Stimulated activated CD4-positive, alpha-beta T cell treated with anti-CD3 and anti-CD28 coated beads, Interleukin-4, amount 100 ng/mL, for 1 hour (primary cell): ENCODE measurements around the gene TMEM120B.
A peak's percentile ranks its signal among the peaks of the same experiment; 100 is the strongest.
"Not testable (repeated sequence)": the region's sequence is repeated elsewhere in the genome, so short reads cannot be mapped to it uniquely, and the experiment has no call there.

ENCODE experiments used
- DNase-seq: peaks from one replicate; pipeline ENCODE4 v3.0.0-alpha.2; 2020

The TMEM120B gene

GRCh38 chr12:121712461-121713256 is at the start of gene TMEM120B:
TMEM120B (plus strand) TSS chr12:121712752; CDS start chr12:121712896, 144 bp downstream.
- peak; percentile 83 for DNase-seq

GRCh38 chr12:121663610-121663929 is 49.0 kb upstream of the TMEM120B start:
- DNase-seq: no peak

GRCh38 chr12:121666829-121667228 is 45.7 kb upstream of the TMEM120B start:
- not testable (repeated sequence) for DNase-seq

- DNase-seq: peak; percentile 66
These were observed 43.6 kb upstream of the TMEM120B start for GRCh38 chr12:121668750-121669520.

DNA sequence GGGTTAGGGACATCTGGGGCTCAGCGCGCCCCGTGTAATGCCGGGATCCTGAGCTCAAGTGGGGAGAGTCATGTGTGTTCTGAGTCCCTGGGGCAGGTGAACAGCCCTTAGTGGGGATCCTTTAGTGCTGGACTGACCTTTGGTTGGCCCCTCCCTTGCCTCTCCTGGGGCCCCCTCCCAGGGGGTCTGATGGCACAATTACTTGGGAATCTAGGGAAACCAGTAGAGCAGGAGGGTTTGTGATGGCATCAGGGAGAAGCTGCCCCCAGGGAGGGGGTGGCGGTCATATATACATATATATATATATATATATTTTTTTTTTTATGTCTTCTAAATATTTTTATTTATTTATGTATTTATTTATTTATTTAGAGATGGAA is 43.0 kb upstream of the TMEM120B start, which contains the start of gene MORN3:
TSS of gene MORN3 (minus strand) at position 134 of the 380 bp plus-strand sequence. CDS start 171 bp downstream, outside the sequence.
- DNase-seq: no peak

DNA sequence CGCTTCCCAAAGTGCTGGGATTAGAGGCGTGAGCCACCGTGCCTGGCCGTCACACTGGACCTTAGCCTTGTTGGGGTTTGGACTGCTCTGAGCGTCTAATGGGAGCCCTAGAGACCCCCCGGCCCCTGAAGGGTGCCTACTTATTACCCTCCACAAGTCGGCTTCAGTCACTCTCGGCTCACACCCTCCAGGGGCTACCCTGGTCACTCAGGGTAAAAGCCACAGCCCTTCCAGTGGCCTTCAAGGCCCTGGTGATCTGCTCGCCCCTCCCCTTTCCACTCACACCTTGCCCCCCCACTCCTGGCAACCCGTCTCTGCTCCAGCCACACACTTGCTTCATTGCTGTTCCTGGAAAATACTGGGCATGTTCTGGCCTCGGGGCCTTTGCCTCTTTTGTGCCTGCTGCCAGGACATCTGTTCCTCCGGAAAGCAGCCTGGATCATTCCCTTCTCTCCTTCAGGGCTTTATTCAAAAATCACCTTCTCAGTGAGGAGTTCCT is 39.5 kb upstream of the TMEM120B start:
- DNase-seq: no peak

DNA sequence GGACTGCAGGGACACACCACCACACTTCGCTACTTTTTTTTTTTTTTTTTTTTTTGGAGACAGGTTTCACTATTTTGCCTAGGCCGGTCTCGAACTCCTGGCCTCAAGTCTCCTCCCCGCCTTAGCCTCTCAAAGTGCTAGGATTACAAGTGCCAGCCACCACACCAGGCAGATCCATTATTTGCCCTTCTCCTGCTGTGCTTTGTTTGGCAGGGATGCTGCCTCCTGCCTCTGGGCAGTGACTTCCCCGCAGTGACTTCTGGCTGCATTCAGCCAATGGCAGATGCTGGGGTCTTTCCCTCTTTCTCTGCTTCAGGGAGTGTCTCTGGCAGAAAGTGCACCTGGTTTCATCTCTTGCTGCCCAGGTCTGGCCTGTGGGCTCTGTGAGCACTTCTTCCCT is 36.4 kb upstream of the TMEM120B start:
- no peak for DNase-seq

DNA sequence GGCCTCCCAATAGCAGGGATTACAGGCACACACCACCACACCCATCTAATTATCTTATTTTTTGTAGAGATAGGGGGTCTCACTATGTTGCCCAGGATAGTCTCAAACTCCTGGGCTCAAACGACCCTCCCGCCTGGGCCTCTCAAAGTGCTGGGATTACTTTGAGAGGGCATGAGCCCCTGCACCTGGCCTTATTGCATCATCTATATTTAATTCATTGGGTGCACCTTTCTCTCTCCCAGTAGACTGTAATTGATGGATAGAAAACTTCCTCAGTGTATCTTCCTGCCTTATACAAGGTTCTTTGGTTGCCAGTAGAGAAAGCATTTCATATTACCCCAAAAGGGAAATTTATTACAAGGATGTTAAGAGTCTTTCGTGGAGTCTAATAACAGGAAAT is 34.2 kb upstream of the TMEM120B start:
- DNase-seq: no peak

DNA sequence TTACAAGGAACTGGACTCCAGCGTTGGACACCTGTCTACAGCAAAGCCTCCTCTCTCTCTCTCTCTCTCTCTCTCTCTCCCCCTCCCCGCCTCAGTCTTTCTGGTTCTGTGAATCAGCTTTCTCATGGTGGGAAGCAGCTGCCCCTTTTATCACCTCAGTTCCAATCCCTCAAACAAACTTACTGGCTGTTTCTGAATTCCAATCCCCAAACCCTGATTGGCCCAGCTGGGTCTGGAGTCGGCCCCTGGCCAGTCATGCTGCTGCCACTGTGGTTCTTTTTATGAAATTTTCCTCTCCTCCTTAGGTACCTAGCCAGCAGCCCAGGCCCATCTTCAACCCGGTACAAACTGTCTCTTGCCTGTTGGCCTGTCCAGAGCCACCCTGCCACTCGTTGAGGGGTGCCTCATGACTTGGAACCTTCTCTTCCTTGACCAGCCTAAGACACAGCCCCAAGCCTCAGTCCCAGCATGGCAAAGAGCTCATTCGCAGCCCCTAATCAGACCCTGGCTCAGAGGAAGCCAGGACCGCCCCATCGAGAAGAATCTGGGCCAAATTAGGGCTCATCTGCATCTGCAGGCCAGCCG is 33.7 kb upstream of the TMEM120B start:
- DNase-seq: no peak

DNA sequence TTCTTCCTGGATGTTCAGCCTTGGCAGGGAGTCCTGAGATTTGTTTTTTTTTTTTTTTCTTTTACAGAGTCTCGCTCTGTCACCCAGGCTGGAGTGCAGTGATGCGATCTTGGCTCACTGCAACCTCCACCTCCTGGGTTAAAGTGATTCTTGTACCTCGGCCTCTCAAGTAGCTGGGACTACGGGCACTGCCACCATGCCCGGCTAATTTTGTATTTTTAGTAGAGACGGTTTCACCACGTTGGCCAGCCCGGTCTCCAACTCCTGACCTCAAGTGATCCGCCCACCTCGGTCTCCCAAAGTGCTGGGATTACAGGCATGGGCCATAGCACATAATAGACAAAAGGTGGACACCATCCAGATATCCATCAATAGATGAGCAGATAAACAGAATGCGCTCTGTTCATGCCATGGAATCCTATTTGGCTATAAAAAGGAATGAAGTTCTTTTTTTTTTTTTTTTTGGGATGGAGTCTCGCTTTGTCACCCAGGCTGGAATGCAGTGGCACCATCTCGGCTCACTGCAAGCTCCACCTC is 32.8 kb upstream of the TMEM120B start:
- DNase-seq: not testable (repeated sequence)

DNA sequence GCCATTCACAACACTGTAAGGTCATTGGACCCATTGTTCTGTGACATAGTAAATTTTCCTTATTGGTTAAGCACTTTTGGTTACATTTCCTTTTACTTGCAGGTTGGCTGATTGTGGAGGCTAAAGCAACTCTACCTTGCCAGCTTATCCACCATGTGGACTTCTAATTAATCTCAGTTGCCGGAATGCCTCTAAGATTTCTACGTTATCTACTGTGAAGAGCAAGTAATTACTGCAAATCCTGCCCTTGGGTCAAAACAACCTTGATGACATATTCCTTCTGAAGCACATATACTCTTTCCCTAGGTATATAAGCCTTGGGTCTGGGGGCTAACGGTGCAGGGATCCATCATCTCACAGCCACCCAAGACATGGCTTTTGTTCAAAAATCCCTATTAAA is 23.6 kb upstream of the TMEM120B start:
- no peak for DNase-seq

DNA sequence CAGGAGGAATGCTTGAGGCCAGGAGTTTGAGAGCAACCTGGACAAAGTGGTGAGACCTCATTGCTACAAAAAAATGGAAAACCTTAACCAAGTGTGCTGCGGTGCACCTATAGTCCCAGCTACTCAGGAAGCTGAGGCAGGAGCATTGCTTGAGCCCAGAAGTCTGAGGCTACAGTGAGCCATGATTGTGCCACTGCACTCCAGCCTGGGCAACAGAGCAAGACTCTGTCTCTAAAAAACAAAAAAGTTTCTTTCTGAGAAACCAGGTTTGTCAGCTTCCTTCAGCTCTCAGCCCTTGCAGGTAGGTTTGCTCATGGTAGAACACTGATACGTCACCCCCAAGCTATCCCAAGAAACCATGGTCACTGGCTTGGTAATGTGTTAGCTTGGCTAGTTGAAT is 23.1 kb upstream of the TMEM120B start:
- no peak for DNase-seq

GRCh38 chr12:121692744-121693143 is 19.8 kb upstream of the TMEM120B start:
- not testable (repeated sequence) for DNase-seq

DNA sequence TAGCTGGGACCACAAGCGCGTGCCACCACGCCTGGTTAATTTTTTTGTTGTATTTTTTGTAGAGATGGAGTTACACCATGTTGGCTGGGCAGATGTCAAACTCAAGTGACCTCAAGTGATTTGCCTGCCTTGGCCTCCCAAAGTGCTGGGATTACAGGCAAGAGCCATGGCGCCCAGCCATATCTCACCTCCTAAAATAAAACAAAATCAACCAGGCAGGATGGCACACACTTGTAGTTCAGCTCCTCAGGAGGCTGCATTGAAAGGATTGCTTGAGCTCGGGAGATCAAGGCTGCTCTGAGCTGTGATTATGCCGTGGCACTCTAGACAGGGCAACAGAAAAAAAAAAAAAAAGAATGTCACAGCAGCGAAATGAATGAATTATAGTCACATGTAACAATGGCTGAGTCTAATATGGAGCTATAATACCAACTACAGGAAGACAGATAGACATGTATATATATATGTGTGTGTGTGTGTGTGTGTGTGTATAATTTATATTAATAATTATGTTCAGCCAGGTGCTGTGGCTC is 19.3 kb upstream of the TMEM120B start:
- no peak for DNase-seq

GRCh38 chr12:121697093-121697698 is 15.4 kb upstream of the TMEM120B start:
- DNase-seq: no peak

- not testable (repeated sequence) for DNase-seq
These were observed 14.7 kb upstream of the TMEM120B start for GRCh38 chr12:121697861-121698260.

DNA sequence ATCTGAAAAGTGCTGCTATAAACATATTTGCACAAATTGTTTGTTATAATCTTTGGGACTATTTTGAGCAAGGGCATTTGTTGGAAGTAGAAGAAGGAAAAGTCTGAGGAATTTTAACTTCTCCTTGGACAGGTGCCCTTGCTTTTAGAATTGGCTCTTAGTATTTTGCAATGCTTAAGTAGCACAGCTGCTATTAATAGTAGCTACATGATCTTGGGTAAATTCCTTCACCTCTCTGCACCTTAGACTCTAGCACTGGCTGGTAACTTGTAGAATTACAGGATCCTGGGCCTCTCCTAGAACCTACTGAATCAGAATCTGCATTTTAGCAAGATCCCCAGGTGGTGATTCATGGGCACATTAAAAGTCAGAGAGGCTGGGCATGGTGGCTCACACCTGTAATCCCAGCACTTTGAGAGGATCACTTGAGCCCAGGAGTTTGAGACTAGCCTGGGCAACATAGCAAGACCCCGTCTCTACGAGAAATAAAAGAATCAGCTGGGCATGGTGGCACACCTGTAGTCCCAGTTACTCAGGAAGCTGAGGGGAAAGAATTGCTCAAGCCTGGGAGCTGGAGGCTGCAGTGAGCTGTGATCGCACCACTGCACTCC is 10.8 kb upstream of the TMEM120B start:
- no peak for DNase-seq

GRCh38 chr12:121702944-121703343 is 9.6 kb upstream of the TMEM120B start:
- no peak for DNase-seq

DNA sequence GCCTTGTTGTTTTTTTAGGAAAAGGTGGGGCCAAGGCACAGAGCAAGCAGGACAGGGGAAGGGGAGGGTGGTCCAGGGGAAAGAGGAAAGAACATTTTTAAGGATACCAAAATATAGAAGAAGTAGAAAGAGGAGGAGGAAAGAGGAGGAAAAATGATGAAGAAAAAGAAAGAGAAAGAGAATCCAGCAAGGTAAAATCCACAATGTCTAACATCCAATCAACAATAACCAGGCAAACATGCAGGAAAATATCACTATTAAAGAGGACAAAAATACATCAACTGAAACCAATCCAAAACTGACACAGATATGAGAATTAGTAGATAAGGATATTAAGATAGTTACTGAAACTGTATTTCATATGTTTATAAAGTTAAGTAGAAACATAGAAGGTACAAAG is 7.0 kb upstream of the TMEM120B start:
- no peak for DNase-seq

DNA sequence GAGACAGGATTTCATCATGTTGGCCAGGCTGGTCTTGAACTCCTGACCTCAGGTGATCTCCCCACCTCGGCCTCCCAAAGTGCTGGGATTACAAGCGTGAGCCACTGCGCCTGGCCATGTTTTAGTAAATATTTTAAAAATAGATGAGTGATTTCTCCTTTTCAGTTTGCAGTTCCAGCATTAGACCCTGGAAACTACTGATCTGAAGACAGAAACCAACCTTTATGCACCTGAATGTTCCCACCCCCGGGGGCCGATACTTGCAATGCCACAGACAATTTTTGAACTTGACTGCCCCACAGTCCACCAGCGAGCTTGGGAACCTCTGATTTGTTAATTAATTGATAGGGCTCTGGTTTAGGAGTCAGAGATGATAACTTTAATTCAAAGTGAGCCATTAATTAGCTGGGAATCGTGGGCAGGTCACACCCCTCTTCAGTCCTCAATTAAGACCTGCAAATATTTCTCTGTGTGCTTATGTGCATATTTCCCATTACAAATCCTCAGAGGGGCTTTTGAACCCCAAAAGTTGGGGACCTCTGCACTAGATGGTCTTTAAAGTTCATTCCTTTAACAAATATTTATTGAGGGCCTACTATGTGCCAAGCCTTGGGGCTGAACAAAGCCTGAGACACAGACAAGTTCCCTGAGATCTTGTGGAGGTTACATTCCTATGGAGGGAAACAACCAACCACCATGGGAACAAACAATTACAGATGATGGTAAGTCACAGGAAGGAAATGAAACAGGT is 4.1 kb upstream of the TMEM120B start:
- DNase-seq: no peak

DNA sequence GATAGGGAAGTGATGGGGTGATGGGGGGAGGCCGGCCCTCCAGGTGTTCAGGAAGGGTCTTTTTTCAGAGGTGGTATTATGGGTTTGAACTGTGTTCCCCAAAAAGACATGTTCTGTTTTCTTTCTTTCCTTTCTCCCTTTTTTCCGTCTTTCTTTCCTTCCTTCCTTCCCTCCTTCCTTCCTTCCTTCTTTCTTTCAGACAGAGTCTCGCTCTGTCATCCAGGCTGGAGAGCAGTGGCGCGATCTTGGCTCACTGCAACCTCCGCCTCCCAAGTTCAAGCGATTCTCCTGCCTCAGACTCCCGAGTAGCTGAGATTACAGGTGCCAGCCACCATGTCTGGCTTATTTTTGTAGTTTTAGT is 3.5 kb upstream of the TMEM120B start:
- not testable (repeated sequence) for DNase-seq
